SHP77 (cell line): ENCODE results near the gene PLXND1.
"Not testable (repeated sequence)": the region's sequence is repeated elsewhere in the genome, so short reads cannot be mapped to it uniquely, and the experiment has no call there.

ENCODE experiments used
- DNase-seq, 2 experiments: peaks; one replicate each; lab custom pipeline; 2025; lab: John Stamatoyannopoulos, UW

The PLXND1 gene

GRCh38 chr3:129614927-129615363, 8.5 kb upstream of the PLXND1 start:
- DNase-seq: no peak

GRCh38 chr3:129614435-129614834, 8.0 kb upstream of the PLXND1 start:
- DNase-seq: no peak

- no peak for DNase-seq
Measured at GRCh38 chr3:129613367-129613740, 6.9 kb upstream of the PLXND1 start.

GRCh38 chr3:129612534-129613366, 6.3 kb upstream of the PLXND1 start:
- DNase-seq: no peak

GRCh38 chr3:129611812-129612533, 5.5 kb upstream of the PLXND1 start:
- no peak for DNase-seq

- DNase-seq: no peak
Measured at GRCh38 chr3:129611446-129611800, 4.9 kb upstream of the PLXND1 start.

- not testable (repeated sequence) for DNase-seq
Measured at GRCh38 chr3:129610794-129611445, 4.4 kb upstream of the PLXND1 start.

- no peak for DNase-seq
Measured at GRCh38 chr3:129610276-129610675, 3.8 kb upstream of the PLXND1 start.

GRCh38 chr3:129609591-129610182, 3.2 kb upstream of the PLXND1 start:
- DNase-seq: no peak

GRCh38 chr3:129608936-129609590, 2.6 kb upstream of the PLXND1 start:
- no peak for DNase-seq

- peak; percentile 60 to 67 for DNase-seq
Measured at GRCh38 chr3:129608087-129608935, 1.8 kb upstream of the PLXND1 start.

GRCh38 chr3:129607391-129608068, 1.1 kb upstream of the PLXND1 start:
- no peak for DNase-seq

- peak in 1 of 2 experiments; percentile 54 for DNase-seq
Measured at GRCh38 chr3:129605922-129606635, 397 bp downstream of the PLXND1 start.

- DNase-seq: peak in 1 of 2 experiments; percentile 31
Measured at GRCh38 chr3:129605203-129605921, 1.1 kb downstream of the PLXND1 start.

GRCh38 chr3:129604767-129605166, 1.7 kb downstream of the PLXND1 start:
- DNase-seq: no peak

GRCh38 chr3:129603991-129604749, 2.3 kb downstream of the PLXND1 start:
- no peak for DNase-seq

GRCh38 chr3:129603561-129603942, 2.9 kb downstream of the PLXND1 start:
- DNase-seq: no peak
